NCI-H1092 (cell line): Measurements from ENCODE around the gene TSPO2.

Source experiments
- DNase-seq: peaks from one replicate; lab custom pipeline; 2025; lab: John Stamatoyannopoulos, UW

TSPO2 gene

GRCh38 chr6:41075651-41076626 is 33.7 kb downstream of the TSPO2 start:
- no peak for DNase-seq

- DNase-seq = no peak
Observed at GRCh38 chr6:41077536-41077935, 35.3 kb downstream of the TSPO2 start.

- no peak for DNase-seq
Observed at GRCh38 chr6:41078101-41078500, 35.8 kb downstream of the TSPO2 start.

DNA sequence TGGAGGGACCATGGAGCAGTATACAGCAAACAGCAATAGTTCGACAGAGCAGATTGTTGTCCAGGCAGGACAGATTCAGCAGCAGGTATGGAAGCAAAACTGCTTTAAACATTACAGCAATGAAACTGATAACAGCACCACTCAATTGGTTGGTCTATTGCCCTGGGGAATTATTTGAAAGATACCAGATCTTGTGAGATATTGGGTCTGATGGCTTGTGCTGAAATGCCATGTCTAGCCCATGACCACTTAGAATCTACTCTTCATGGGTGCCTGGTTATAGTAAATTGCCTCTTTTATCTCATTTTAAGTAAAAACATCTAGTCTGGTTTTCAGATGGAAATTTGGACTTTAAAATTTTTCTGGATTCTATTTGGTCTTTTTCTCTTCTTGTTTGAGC is 36.8 kb downstream of the TSPO2 start:
- no peak for DNase-seq

- no peak for DNase-seq
Observed at GRCh38 chr6:41080621-41081020, 38.4 kb downstream of the TSPO2 start.

GRCh38 chr6:41083072-41083471 is 40.8 kb downstream of the TSPO2 start:
- DNase-seq = no peak

DNA sequence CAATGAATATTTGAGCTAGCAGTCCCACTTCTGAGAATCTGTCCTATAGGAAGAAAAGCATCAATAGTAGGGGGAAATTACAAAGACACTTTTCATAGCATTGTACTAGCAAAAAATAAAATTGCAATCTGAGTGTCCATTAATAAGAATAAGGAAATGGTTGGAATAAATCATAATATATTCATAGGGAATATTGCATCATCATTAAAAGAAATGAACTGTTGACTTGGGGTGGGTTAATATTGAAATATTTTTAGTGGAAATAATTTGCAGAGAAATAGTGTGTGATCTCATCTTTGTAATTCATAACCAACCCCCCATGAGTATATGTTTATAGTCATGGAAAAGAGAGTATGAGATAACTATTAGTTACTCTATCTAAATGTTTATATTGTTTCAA is 42.9 kb downstream of the TSPO2 start:
- no peak for DNase-seq

- DNase-seq = no peak
Observed at GRCh38 chr6:41088451-41088850, 46.2 kb downstream of the TSPO2 start.

DNA sequence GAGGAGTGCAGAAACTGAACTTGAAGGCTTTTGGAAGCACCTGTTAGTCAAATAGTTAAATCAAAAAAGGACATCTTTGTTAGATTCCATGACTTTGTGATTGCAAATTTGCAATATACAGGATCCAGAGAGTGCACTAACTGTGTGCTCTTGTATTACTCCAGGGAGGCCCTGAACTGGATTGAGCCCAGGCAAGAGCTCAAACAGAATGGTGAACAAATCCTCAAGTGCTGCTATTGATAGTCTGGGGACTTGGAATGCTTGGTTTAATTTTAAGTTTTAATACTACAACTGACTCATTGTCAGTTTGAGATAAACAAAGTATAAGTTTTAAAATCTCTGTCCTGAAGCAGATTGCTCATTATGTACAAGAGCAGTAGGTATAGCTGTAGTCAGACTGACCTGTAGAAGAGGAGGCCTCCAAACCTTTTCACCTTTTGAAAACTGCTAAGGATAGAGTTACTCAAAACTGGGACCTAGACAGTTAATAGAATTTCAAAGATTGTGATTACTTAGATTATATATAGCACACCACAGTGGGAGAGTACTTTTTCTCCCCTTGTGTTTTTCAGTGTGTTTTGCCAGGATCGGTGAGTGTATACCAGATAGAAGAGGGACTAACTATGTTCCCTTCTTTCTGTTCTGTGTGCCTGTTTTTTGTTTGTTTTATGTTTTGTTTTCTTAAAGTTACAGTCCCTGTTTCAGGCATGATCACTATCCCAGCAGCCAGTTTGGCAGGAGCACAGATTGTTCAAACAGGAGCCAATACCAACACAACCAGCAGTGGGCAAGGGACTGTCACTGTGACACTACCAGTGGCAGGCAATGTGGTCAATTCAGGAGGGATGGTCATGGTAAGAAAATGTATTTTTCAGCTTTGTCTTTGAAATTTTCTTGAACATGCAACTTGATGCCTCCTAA is 48.8 kb downstream of the TSPO2 start:
- DNase-seq = no peak

DNA sequence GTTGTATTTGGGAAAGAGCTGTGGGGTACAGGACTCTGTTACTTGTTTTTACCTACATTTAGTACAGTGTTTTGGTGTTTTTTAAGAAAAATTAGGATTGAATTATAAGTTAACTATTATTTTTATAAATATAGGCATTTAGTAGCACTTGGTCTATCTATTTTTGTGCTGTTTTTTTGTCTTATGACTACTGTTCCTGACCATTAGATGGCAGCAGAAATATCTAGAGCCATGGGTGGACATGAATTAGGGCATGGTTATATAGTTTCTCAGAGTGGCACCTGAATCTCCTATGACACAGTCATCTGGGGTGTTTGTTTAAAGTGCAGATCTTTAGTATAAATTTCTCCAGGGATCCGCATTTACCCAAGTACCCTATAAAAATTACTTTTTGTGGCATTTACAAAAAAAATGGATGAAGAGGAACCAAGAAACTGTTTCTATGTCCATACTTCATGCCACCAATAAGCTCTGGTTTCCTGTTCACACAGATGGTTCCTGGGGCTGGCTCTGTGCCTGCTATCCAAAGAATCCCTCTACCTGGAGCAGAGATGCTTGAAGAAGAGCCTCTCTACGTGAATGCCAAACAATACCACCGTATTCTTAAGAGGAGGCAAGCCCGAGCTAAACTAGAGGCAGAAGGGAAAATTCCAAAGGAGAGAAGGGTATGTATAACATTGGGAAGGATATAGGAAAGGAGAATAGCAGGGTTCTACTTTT is 50.3 kb downstream of the TSPO2 start:
- DNase-seq = no peak

DNA sequence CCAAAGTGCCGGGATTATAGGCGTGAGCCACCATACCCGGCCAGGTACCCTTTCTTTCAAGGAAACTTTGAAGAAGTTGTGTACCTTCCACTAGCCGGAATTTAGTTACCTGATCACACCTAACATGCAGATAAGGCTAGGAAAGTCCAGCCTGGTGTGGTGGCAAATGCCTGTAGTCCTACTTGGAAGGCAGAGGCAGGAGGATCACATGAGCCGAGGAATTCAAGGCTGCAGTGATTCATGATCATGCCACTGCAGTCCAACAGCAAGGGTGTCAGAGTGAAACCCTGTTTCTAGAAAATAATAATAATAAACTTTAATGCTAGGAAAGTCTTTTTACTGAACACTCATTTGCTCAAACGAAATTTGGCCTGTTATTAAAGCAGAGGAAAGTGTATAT is 51.5 kb downstream of the TSPO2 start:
- DNase-seq = no peak
